Activated naive CD4-positive, alpha-beta T cell treated with anti-CD3 and anti-CD28 coated beads, Interleukin-2, amount 50 U/mL, for 72 hours (primary cell): ENCODE data around the gene SUPT4H1. TPM values are rescaled to one million over a fixed set of nuclear protein-coding genes. Genes with fewer than 3 reads are reported as not detected.
"Not testable (repeated sequence)": the region's sequence is repeated elsewhere in the genome, so short reads cannot be mapped to it uniquely, and the experiment has no call there.

ENCODE experiments used
- ATAC-seq, 2 donors: fragments of 150-1000 bp; cut with Tn5 transposase; 2 replicates each; pipeline ENCODE4 v1.10.0; 2021; ENCODE audit warnings: mild to moderate bottlenecking in 2 of 2, moderate library complexity in 2 of 2
- DNase-seq, 2 donors: peaks; one replicate each; pipeline ENCODE4 v3.0.0; 2021 to 2022; ENCODE audit warnings: low spot score in 2 of 2
- H3K27ac Mint-ChIP-seq, 2 donors: one replicate each; pipeline ENCODE4 v1.8.0; 2022; ENCODE audit warnings: mild to moderate bottlenecking in 2 of 2, mixed read lengths in 2 of 2
- H3K36me3 Mint-ChIP-seq, 2 donors: one replicate each; pipeline ENCODE4 v1.8.0; 2022; ENCODE audit warnings: mixed read lengths in 2 of 2
- H3K9me3 Mint-ChIP-seq, 2 donors: one replicate each; pipeline ENCODE4 v1.8.0; 2022; ENCODE audit warnings: mixed read lengths in 2 of 2
- total RNA-seq, 2 donors: library from RNA; stranded (reverse); gene quantifications; one replicate each; pipeline ENCODE4 v1.2.3, GENCODE V29; 2022

Gene SUPT4H1
- total RNA-seq, 2 donors from 2014 or later: 105 to 141 TPM

GRCh38 chr17:58354541-58355216 lies 2.7 kb upstream of the SUPT4H1 start:
- DNase-seq (no peak), ATAC-seq (no peak)
- Mint-ChIP-seq H3K36me3 (peaks cover 19 to 23% of the 10 kb centered on the region in 2 donors), H3K9me3 (no peaks in the 10 kb centered on the region), H3K27ac (peak overlapping the region in 1 of 2 donors; percentile 93)

- H3K9me3 Mint-ChIP-seq: no peaks in the 10 kb centered on the region
- H3K27ac Mint-ChIP-seq: peak overlapping the region; percentile 93 to 98
- ATAC-seq: peak in 1 of 2 donors; percentile 7
- no peak for DNase-seq
- peaks cover 32 to 35% of the 10 kb centered on the region in 2 donors for H3K36me3 Mint-ChIP-seq
Observed at GRCh38 chr17:58353389-58353825, 1.4 kb upstream of the SUPT4H1 start.

GRCh38 chr17:58352596-58353388 lies 791 bp upstream of the SUPT4H1 start:
- Mint-ChIP-seq H3K27ac (peak overlapping the region; percentile 93 to 98), H3K9me3 (no peaks in the 10 kb centered on the region), H3K36me3 (peaks cover 34 to 42% of the 10 kb centered on the region in 2 donors)
- DNase-seq (peak; percentile 31 to 65), ATAC-seq (peak in 1 of 2 donors; percentile 19)

DNA sequence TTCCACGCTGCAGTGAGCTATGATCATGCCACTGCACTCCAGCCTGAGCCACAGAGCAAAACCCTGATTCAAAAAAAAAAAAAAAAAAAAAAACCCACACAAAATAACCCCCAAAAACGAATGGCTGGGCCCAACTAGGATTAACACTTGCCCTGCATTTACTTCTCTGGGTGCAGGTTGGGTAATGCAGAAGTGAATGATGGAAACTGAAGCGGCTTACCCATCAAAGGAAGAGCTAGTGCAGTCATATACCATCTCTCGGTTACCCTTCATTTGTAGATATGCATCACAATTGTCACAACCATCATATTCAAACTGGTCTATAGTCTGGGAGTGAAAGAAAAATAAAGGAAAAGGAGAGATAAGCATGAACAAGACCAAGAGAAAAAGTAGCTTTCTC lies 819 bp downstream of the SUPT4H1 start:
- ATAC-seq: peak; percentile 13 to 43
- Mint-ChIP-seq H3K36me3 (peaks cover 49 to 58% of the 10 kb centered on the region in 2 donors), H3K27ac (peak overlapping the region; percentile 93 to 99), H3K9me3 (no peaks in the 10 kb centered on the region)
- no peak for DNase-seq

GRCh38 chr17:58348038-58348437 lies 4.0 kb downstream of the SUPT4H1 start:
- Mint-ChIP-seq H3K27ac (peak overlapping the region in 1 of 2 donors; percentile 100), H3K36me3 (peaks cover 74 to 82% of the 10 kb centered on the region in 2 donors), H3K9me3 (no peaks in the 10 kb centered on the region)
- ATAC-seq (no peak), DNase-seq (no peak)

DNA sequence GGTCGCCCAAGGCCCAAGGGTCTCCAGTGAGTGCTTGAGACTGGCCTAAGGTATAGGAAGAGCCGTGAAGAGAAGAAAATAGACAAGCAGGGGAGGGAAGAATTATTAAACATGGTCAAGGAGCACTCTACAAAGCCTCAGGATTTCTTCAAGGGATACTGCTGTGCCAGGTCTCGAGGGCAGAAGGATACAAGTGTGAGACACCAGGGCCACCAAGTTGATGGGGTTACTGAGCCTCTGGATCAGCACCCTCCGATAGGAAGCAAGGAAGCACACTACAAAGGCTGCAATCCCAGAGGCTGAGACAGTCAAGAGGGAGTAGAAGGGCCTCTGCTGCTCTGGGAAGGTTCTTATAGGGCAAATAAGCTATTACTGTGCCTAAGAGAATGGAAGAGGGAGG lies 6.5 kb downstream of the SUPT4H1 start:
- no peak for ATAC-seq
- Mint-ChIP-seq H3K36me3 (peaks cover 82 to 87% of the 10 kb centered on the region in 2 donors), H3K9me3 (no peaks in the 10 kb centered on the region), H3K27ac (peak overlapping the region; percentile 95 to 100)
- DNase-seq: no peak

- DNase-seq (peak in 1 of 2 donors; percentile 52), ATAC-seq (peak; percentile 38 to 63)
- peaks cover 87 to 92% of the 10 kb centered on the region in 2 donors for H3K36me3 Mint-ChIP-seq
- peak overlapping the region; percentile 95 to 100 for H3K27ac Mint-ChIP-seq
- no peaks in the 10 kb centered on the region for H3K9me3 Mint-ChIP-seq
Observed at GRCh38 chr17:58344791-58345157, 7.2 kb downstream of the SUPT4H1 start.

DNA sequence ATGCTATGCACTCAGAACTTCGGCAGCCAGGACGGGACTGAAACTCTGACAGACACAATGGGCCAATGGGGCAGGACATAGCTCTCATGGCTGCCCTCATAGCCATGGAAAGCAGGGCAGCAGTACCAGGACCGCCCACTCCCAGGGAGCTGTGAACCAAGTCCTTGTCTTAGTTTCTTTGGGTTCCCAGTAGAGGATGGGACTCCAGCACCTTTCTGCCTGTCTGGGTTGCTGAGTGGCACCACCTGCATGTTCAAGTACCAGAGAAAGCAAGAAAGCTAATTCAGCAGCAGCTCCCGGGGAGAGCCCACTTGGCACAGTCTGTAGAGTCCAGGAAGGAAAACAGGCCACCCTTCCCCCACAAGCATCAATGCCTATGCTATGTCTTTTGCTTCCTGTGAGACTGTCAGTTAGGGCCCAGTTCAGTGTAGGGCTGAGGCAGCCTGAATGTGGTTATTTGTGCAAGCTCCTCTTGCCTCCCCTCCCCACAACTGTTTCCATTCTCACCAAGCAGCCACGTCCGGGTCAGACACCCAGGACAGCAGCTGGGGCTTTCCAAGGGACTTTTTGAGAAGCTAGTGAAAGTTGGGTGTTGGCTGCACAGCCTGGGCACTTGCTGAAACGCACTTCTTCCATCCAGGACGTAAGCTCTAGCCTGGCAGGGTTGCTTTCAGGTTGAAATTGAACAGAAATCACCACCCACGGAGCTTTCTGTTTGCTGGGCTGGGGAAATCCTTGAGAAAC lies 7.8 kb downstream of the SUPT4H1 start:
- peak; percentile 87 to 89 for ATAC-seq
- Mint-ChIP-seq H3K27ac (peak overlapping the region; percentile 95 to 100), H3K9me3 (no peaks in the 10 kb centered on the region), H3K36me3 (peaks cover 87 to 92% of the 10 kb centered on the region in 2 donors)
- peak; percentile 83 to 94 for DNase-seq

DNA sequence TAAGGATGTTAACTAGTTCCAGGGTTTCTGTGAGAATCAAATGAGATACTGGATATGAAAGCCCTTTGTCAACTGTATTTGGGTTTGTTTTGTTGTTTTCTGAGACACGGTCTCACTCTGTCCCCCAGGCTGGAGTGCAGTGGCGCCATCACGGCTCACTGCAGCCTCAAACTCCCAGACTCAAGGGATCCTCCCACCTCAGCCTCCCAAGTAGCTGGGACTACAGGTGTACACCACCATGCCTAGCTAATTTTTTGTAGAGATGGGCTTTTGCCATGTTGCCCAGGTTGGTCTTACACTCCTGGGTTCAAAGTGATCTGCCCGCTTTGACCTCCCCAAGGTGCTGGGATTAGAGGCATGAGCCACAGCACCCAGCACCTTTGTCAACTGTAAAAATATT lies 8.9 kb downstream of the SUPT4H1 start:
- Mint-ChIP-seq H3K9me3 (no peaks in the 10 kb centered on the region), H3K36me3 (peaks cover 79 to 89% of the 10 kb centered on the region in 2 donors), H3K27ac (peak overlapping the region; percentile 95 to 100)
- no peak for ATAC-seq
- no peak for DNase-seq

- Mint-ChIP-seq H3K36me3 (peaks cover 81 to 89% of the 10 kb centered on the region in 2 donors), H3K9me3 (no peaks in the 10 kb centered on the region), H3K27ac (peak overlapping the region; percentile 100)
- ATAC-seq (no peak), DNase-seq (no peak)
Observed at GRCh38 chr17:58341861-58342475, 10.0 kb downstream of the SUPT4H1 start.

DNA sequence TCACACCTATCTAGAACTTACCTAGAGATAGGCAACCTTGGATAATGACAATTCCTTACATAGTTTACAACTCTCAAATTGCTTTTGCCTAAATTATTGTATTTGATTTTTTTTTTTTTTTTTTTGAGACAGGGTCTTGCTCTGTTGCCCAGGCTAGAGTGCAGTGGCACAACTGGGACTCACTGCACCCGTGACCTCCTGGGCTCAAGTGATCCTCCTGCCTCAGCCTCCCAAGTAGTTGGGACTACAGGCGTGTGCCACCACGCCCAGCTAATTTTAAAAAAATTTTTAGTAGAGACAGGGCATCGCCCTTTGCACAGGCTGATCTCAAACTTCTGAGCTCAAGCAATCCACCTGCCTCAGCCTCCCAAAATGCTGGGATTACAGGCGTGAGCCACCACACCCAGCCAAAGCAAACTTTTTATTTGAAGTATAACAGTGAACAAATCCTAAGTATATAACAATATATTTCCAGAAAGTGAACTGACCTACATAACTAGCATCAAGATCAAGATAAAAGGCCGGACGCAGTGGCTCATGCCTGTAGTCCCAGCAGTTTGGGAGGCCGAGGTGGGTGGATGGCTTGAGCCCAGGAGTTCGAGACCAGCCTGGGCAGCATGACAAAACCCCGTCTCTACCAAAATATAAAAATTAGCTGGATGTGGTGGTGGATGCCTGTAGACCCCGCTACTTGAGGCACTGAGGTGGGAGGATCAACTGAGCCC lies 10.7 kb downstream of the SUPT4H1 start:
- peaks cover 82 to 87% of the 10 kb centered on the region in 2 donors for H3K36me3 Mint-ChIP-seq
- DNase-seq: not testable (repeated sequence)

GRCh38 chr17:58340405-58340876 lies 11.6 kb downstream of the SUPT4H1 start:
- no peaks in the 10 kb centered on the region for H3K9me3 Mint-ChIP-seq
- DNase-seq (no peak), ATAC-seq (no peak)
- peaks cover 78 to 82% of the 10 kb centered on the region in 2 donors for H3K36me3 Mint-ChIP-seq
- peak overlapping the region; percentile 100 for H3K27ac Mint-ChIP-seq

More for the DNA sequence above, 10.7 kb downstream of the SUPT4H1 start:
- peak overlapping the region; percentile 100 for H3K27ac Mint-ChIP-seq
- not testable (repeated sequence) for ATAC-seq, H3K9me3 Mint-ChIP-seq

GRCh38 chr17:58339755-58340404 lies 12.1 kb downstream of the SUPT4H1 start:
- DNase-seq (no peak), ATAC-seq (no peak)
- no peaks in the 10 kb centered on the region for H3K9me3 Mint-ChIP-seq
- peaks cover 72 to 80% of the 10 kb centered on the region in 2 donors for H3K36me3 Mint-ChIP-seq
- H3K27ac Mint-ChIP-seq: peak overlapping the region; percentile 100

GRCh38 chr17:58338841-58339754 lies 12.9 kb downstream of the SUPT4H1 start:
- Mint-ChIP-seq H3K27ac (peak overlapping the region; percentile 100), H3K9me3 (no peaks in the 10 kb centered on the region), H3K36me3 (peaks cover 75 to 83% of the 10 kb centered on the region in 2 donors)
- DNase-seq (peak in 1 of 2 donors; percentile 86), ATAC-seq (peak; percentile 38 to 46)
